HepG2 (cell line): Measurements from ENCODE around the gene TCERG1L. TPM values are rescaled to one million over a fixed set of nuclear protein-coding genes. Genes with fewer than 3 reads are reported as not detected.

ENCODE experiments used
- ATAC-seq: fragments of 200-7000 bp; cut with Tn5 transposase; 3 replicates; pipeline ENCODE4 v1.9.1; 2020; ENCODE audit warnings: mild to moderate bottlenecking, moderate library complexity
- BruUV-seq: library from RNA; stranded (reverse); fragments of 400-500 nt; replicated peaks from 2 replicates; lab custom pipeline; 2021; lab: Mats Ljungman, UMichigan
- CTCF ChIA-PET: fragments of 300-600 bp; formaldehyde crosslinking; extraction: SDS; loops from one replicate; lab custom pipeline; 2021; ENCODE audit warnings: low total read pairs, inconsistent platforms, low intra/inter-chr PET ratio; lab: Yijun Ruan, JAX
- POLR2A ChIA-PET: fragments of 350-600 bp; sonication (Branson Sonifier 250); formaldehyde crosslinking; loops from one replicate; lab custom pipeline; 2020; ENCODE audit warnings: antibody characterized with exemption, inconsistent platforms; lab: Yijun Ruan, JAX
- DNase-seq: peaks from one replicate; pipeline ENCODE4 v3.0.0-alpha.2; 2015; ENCODE audit warnings: low spot score
- FAIRE-seq: peaks from 3 replicates; lab custom pipeline; 2011; peaks lifted over from hg19 to GRCh38; lab: Jason Lieb, UNC
- H2AFZ ChIP-seq: one replicate; pipeline ENCODE4 v1.6.1; 2011; ENCODE audit warnings: low read length, inconsistent platforms
- H3K27ac ChIP-seq: fragments of 300-600 bp; 3 replicates; pipeline ENCODE4 v1.8.0; 2011; ENCODE audit warnings: mixed run types, mild to moderate bottlenecking, mixed read lengths, low read length, inconsistent platforms; ENCODE audit not compliant: insufficient read depth; ENCODE audit errors: extremely low read length
- H3K27me3 ChIP-seq, 2 experiments: fragments of 200-600 bp in 1 of 2; 2 replicates in 1 of 2; 3 replicates in 1 of 2; pipeline versions ENCODE4 v1.6.0 to v1.8.0; 2011; ENCODE audit warnings: low read length in 2 of 2, mild to moderate bottlenecking in 2 of 2, moderate library complexity in 2 of 2, inconsistent platforms in 1 of 2; ENCODE audit not compliant: insufficient read depth in 2 of 2, control insufficient read depth in 1 of 2
- H3K36me3 ChIP-seq, 2 experiments: fragments of 200-600 bp in 1 of 2; replicated peaks in 1 of 2; 2 replicates in 1 of 2; 3 replicates in 1 of 2; pipeline versions ENCODE4 v1.5.1 to v1.8.0; 2011; ENCODE audit warnings: low read length in 2 of 2, inconsistent platforms in 1 of 2; ENCODE audit not compliant: insufficient read depth in 2 of 2, control insufficient read depth in 1 of 2
- H3K4me1 ChIP-seq: 2 replicates; pipeline ENCODE4 v1.5.1; 2012; ENCODE audit warnings: low read length, inconsistent platforms; ENCODE audit not compliant: insufficient read depth
- H3K4me2 ChIP-seq: 2 replicates; pipeline ENCODE4 v1.6.0; 2011; ENCODE audit warnings: low read depth, low read length, inconsistent platforms
- H3K4me3 ChIP-seq, 3 experiments: fragments of 200-600 bp in 1 of 3; sonication (generic), shearing (Covaris generic) in 1 of 3; replicated peaks in 1 of 3; 2 replicates each; pipeline ENCODE4 v1.5.1; 2011 to 2016; ENCODE audit warnings: low read length in 3 of 3, inconsistent platforms in 2 of 3, low read depth in 2 of 3, mild to moderate bottlenecking in 2 of 3, control low read depth in 1 of 3, mixed read lengths in 1 of 3; ENCODE audit not compliant: insufficient read depth in 1 of 3
- H3K79me2 ChIP-seq: one replicate; pipeline ENCODE4 v1.6.1; 2011; ENCODE audit warnings: low read length, inconsistent platforms; ENCODE audit not compliant: insufficient read depth
- H3K9ac ChIP-seq: 2 replicates; pipeline ENCODE4 v1.6.0; 2011; ENCODE audit warnings: mild to moderate bottlenecking, low read depth, low read length, inconsistent platforms; ENCODE audit not compliant: insufficient read depth
- H3K9me3 ChIP-seq: 2 replicates; pipeline ENCODE4 v1.5.1; 2012; ENCODE audit warnings: mild to moderate bottlenecking, low read length
- H4K20me1 ChIP-seq: 2 replicates; pipeline ENCODE4 v1.6.0; 2011; ENCODE audit warnings: inconsistent platforms, mild to moderate bottlenecking, low read length, moderate library complexity; ENCODE audit not compliant: insufficient read depth
- BORCS8-MEF2B ChIP-seq: sonication (generic); formaldehyde crosslinking; IDR thresholded peaks from 2 replicates; pipeline ENCODE4 v1.8.0; 2022; ENCODE audit warnings: mild to moderate bottlenecking, missing genetic modification reagents
- CENPX ChIP-seq: sonication (generic); formaldehyde crosslinking; IDR thresholded peaks from 2 replicates; pipeline ENCODE4 v1.9.0; 2021; ENCODE audit warnings: mild to moderate bottlenecking, missing genetic modification reagents, moderate library complexity
- EHMT2 ChIP-seq: fragments of 200-600 bp; sonication (generic); IDR thresholded peaks from 2 replicates; pipeline ENCODE4 v1.7.0; 2017; ENCODE audit warnings: antibody characterized with exemption, low read depth, low read length, borderline replicate concordance
- FOXP1 ChIP-seq, 2 experiments: fragments of 450-650 bp in 1 of 2; IDR thresholded peaks; 2 replicates each; pipeline ENCODE4 v1.6.1; 2017 to 2018; ENCODE audit warnings: antibody characterized with exemption in 1 of 2
- HIC2 ChIP-seq: sonication (generic); formaldehyde crosslinking; IDR thresholded peaks from 2 replicates; pipeline ENCODE4 v1.9.0; 2022; ENCODE audit warnings: low read depth, missing genetic modification reagents
- KIAA2018 ChIP-seq: sonication (generic); formaldehyde crosslinking; IDR thresholded peaks from 2 replicates; pipeline ENCODE4 v1.5.0; 2020; ENCODE audit warnings: mild to moderate bottlenecking, missing genetic modification reagents, borderline replicate concordance
- KMT2B ChIP-seq: IDR thresholded peaks from 2 replicates; pipeline ENCODE4 v1.6.1; 2016; ENCODE audit warnings: missing genetic modification reagents, missing compliant biosample characterization
- NFYC ChIP-seq: IDR thresholded peaks from 2 replicates; pipeline ENCODE4 v1.6.1; 2016; ENCODE audit warnings: missing genetic modification reagents, missing compliant biosample characterization
- PAX8 ChIP-seq: sonication (generic); formaldehyde crosslinking; IDR thresholded peaks from 2 replicates; pipeline ENCODE4 v1.8.0; 2022; ENCODE audit warnings: mild to moderate bottlenecking, missing genetic modification reagents, borderline replicate concordance
- SYNCRIP ChIP-seq: fragments of 200-400 bp; formaldehyde crosslinking; IDR thresholded peaks from 2 replicates; pipeline ENCODE4 v1.6.1; 2018; ENCODE audit warnings: mild to moderate bottlenecking, low read depth, low read length; ENCODE audit not compliant: insufficient read depth
- TCF12 ChIP-seq, 2 experiments: fragments of 450-650 bp in 1 of 2; sonication (generic) in 1 of 2; formaldehyde crosslinking in 1 of 2; IDR thresholded peaks; 2 replicates each; pipeline versions ENCODE4 v1.6.1 to v1.8.0; 2017 to 2022; ENCODE audit warnings: antibody characterized with exemption in 1 of 2, mild to moderate bottlenecking in 1 of 2, missing genetic modification reagents in 1 of 2, moderate library complexity in 1 of 2
- U2AF2 ChIP-seq: fragments of 200-400 bp; formaldehyde crosslinking; IDR thresholded peaks from 2 replicates; pipeline ENCODE4 v1.6.1; 2017; ENCODE audit warnings: low read depth, mild to moderate bottlenecking, low read length
- ZMYM2 ChIP-seq: sonication (generic); formaldehyde crosslinking; IDR thresholded peaks from 2 replicates; pipeline ENCODE4 v1.8.0; 2022; ENCODE audit warnings: mild to moderate bottlenecking, missing genetic modification reagents
- ZNF510 ChIP-seq: sonication (generic); formaldehyde crosslinking; IDR thresholded peaks from 2 replicates; pipeline ENCODE4 v1.4.0; 2020; ENCODE audit warnings: low read depth, mild to moderate bottlenecking, missing genetic modification reagents
- ZNF572 ChIP-seq: sonication (generic); formaldehyde crosslinking; IDR thresholded peaks from 2 replicates; pipeline ENCODE4 v1.5.1; 2020; ENCODE audit warnings: mild to moderate bottlenecking, missing genetic modification reagents
- WGBS: methylation state at CpG from one replicate; pipeline ENCODE4 v1.1.6; 2017; ENCODE audit warnings: low lambda C conversion rate; 5-methylcytosine and 5-hydroxymethylcytosine counted together
- in situ Hi-C: cut with HindIII; loops from 2 replicates; pipeline ENCODE4 v1.10.0; 2017; ENCODE audit warnings: low pct_unique_long_range_greater_than_20kb; ENCODE audit not compliant: extremely low pct_ligation_motif_present
- intact Hi-C: fragments of 100-400 bp; cut with micrococcal nuclease; formaldehyde crosslinking; loops from one replicate; pipeline ENCODE4 v1.10.0; 2022; ENCODE audit not compliant: unreplicated experiment
- polyA plus RNA-seq, 8 experiments: library from polyadenylated mRNA; depleted of rRNA in 3 of 8; stranded (reverse) in 7 of 8; unstranded in 1 of 8; fragments of >200 nt; fragmentation: Illumina TruSeq in 4 of 8; extraction: Trizol in 4 of 8; gene quantifications; 2 replicates each; pipeline versions ENCODE4 v1.2.1 to v1.2.3, GENCODE V29; 2011 to 2016; ENCODE audit warnings: low read depth in 4 of 8, missing spikeins in 1 of 8, mixed read lengths in 1 of 8; ENCODE audit not compliant: insufficient read depth in 1 of 8
- total RNA-seq, 5 experiments: library from RNA; depleted of rRNA; stranded (reverse); fragments of >200 nt; fragmentation: Illumina TruSeq; extraction: Trizol; gene quantifications; 2 replicates each; pipeline ENCODE4 v1.2.3, GENCODE V29; 2016; ENCODE audit warnings: low read depth in 1 of 5

The TCERG1L gene
- total and polyA plus RNA-seq, 2 of the 13 experiments (the other 11 are each of a cell fraction or from before 2014, with no cell fraction given), result not detected

GRCh38 chr10:131237991-131238651 lies 73.4 kb downstream of the TCERG1L start:
- H3K27me3 ChIP-seq, result peaks cover under 1 to 34% of the 10 kb centered on the region in 2 experiments; a peak in 3 of 5 replicates
- ATAC-seq (no peak), FAIRE-seq (no peak), DNase-seq (no peak)
- CTCF ChIA-PET, result no interaction called here
- no peaks in the 10 kb centered on the region for H3K79me2 ChIP-seq
- H3K4me2 ChIP-seq, result no peak overlapping the region
- no peaks in the 10 kb centered on the region for H3K36me3 ChIP-seq
- H2AFZ ChIP-seq, result no peak overlapping the region
- H4K20me1 ChIP-seq, result no peaks in the 10 kb centered on the region
- H3K9ac ChIP-seq, result no peak overlapping the region
- BruUV-seq, result no TSS peak
- in situ Hi-C loops, result no loop called here
- POLR2A ChIA-PET, result no interaction called here
- H3K4me1 ChIP-seq, result no peaks in the 10 kb centered on the region
- WGBS, result 27% methylated on average over 12 of the region's 20 CpGs
- no peaks in the 10 kb centered on the region for H3K9me3 ChIP-seq
- no peak overlapping the region for H3K4me3 ChIP-seq
- no peak overlapping the region for H3K27ac ChIP-seq
- intact Hi-C loops, result no loop called here
- TF ChIP-seq ZNF572 (CRISPR knock-in tag) (no peak), TCF12 (IDR thresholded peaks at IDR 0.05) (no peak), TCF12 (CRISPR knock-in tag; IDR thresholded peaks at IDR 0.05) (no peak), U2AF2 (no peak), KIAA2018 (CRISPR knock-in tag) (no peak), ZNF510 (no peak), CENPX (no peak), KMT2B (CRISPR knock-in tag) (no peak), SYNCRIP (no peak), FOXP1 (IDR thresholded peaks at IDR 0.05) (no peak), FOXP1 (CRISPR knock-in tag; IDR thresholded peaks at IDR 0.05) (no peak), BORCS8-MEF2B (CRISPR knock-in tag) (no peak), EHMT2 (no peak), PAX8 (no peak), HIC2 (CRISPR knock-in tag) (no peak), NFYC (no peak), ZMYM2 (CRISPR knock-in tag) (no peak)
